ENCODE measurements around the gene SPATA16. TPM values are rescaled to one million over a fixed set of nuclear protein-coding genes. Genes with fewer than 3 reads are reported as not detected.

Gene SPATA16
- total RNA-seq, 1 donor from 2014 or later = not detected

DNA sequence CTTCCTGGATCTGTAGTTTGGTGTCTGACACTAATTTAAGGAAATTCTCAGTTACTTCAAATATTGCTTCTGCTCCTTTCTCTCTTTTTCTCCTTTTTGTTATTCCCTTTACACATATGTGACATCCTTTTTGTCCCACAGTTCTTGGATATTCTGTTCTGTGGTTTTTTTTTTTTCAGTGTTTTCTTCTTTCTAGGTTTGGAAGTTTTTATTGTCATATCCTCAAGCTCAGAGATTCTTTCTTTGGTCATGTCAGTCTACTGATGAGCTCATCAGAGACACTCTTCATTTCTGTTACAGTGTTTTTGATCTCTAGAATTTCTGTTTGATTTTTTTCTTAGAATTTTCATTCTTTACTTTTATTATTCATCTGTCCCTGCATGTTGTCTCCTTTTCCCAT lies 140.5 kb downstream of the SPATA16 start:
- Mint-ChIP-seq H3K4me1 (ENCODE audit: low read depth) (no peaks in the 10 kb centered on the region), H3K9me3 (ENCODE audit: low read depth) (peaks cover 7% of the 10 kb centered on the region), H3K36me3 (ENCODE audit: low read depth) (peaks cover 2% of the 10 kb centered on the region), H3K27ac (ENCODE audit: unreplicated experiment) (no peak overlapping the region), H3K27me3 (ENCODE audit: low read depth) (peaks cover 9% of the 10 kb centered on the region), H3K4me3 (ENCODE audit: unreplicated experiment) (no peak overlapping the region)
- TF ChIP-seq, protein P1, sequence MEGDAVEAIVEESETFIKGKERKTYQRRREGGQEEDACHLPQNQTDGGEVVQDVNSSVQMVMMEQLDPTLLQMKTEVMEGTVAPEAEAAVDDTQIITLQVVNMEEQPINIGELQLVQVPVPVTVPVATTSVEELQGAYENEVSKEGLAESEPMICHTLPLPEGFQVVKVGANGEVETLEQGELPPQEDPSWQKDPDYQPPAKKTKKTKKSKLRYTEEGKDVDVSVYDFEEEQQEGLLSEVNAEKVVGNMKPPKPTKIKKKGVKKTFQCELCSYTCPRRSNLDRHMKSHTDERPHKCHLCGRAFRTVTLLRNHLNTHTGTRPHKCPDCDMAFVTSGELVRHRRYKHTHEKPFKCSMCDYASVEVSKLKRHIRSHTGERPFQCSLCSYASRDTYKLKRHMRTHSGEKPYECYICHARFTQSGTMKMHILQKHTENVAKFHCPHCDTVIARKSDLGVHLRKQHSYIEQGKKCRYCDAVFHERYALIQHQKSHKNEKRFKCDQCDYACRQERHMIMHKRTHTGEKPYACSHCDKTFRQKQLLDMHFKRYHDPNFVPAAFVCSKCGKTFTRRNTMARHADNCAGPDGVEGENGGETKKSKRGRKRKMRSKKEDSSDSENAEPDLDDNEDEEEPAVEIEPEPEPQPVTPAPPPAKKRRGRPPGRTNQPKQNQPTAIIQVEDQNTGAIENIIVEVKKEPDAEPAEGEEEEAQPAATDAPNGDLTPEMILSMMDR (IDR thresholded peaks at IDR 0.05) = no peak
- no peak for DNase-seq (ENCODE audit: low spot score)

DNA sequence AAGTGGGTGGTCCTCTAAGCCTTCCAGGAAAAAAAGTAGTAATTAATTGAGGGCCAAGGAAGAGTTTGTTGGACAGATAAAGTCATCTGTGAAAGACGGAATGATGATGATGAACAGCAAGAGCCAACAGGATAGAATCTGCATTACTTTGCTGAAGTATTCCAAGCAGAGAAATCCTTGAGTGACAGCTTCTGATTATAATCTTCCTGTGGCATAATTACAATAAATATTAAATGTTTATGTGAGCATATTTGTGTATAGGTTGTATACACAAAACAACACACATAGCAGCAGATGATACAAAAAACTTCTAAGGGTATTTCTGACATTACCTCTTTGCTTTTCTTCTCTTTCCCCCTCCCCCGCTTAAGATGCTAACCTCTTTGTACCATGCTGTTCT lies 147.6 kb downstream of the SPATA16 start:
- H3K27ac Mint-ChIP-seq (ENCODE audit: unreplicated experiment) = no peak overlapping the region
- H3K36me3 Mint-ChIP-seq (ENCODE audit: low read depth) = no peaks in the 10 kb centered on the region
- H3K4me1 Mint-ChIP-seq (ENCODE audit: low read depth) = no peaks in the 10 kb centered on the region
- no peaks in the 10 kb centered on the region for H3K9me3 Mint-ChIP-seq (ENCODE audit: low read depth)
- TF ChIP-seq, protein P1 (IDR thresholded peaks at IDR 0.05) = no peak
- DNase-seq (ENCODE audit: low spot score) = no peak
- H3K27me3 Mint-ChIP-seq (ENCODE audit: low read depth) = peaks cover 17% of the 10 kb centered on the region
- no peak overlapping the region for H3K4me3 Mint-ChIP-seq (ENCODE audit: unreplicated experiment)

DNA sequence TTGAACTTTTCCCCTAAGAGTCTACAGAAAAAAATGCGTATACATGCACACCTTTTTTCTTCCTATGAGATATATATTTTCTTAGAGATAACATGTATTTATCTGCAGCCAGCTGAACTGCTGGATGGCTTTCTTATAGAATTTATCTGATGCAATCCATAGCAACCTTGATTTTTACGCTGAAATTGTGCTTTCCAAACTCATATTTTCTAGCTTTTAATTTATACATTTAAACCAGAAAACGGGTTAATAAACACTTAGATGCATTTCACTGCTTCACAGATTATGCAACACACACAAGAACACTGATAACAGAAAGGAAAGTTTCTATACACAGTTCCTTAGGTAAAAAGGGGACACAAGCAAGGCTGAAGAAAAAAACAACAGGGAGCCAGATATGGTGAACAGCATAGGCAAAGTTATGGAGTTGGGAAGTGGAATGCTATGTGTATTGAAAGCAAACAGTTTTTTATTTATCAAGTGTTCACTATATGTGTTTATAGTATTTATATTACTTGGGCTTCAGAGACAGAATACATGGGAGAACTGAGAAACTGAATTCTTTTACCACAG lies 149.5 kb downstream of the SPATA16 start:
- no peak overlapping the region for H3K27ac Mint-ChIP-seq (ENCODE audit: unreplicated experiment)
- H3K4me3 Mint-ChIP-seq (ENCODE audit: unreplicated experiment) = no peak overlapping the region
- DNase-seq (ENCODE audit: low spot score) = no peak
- TF ChIP-seq, protein P1 (IDR thresholded peaks at IDR 0.05) = no peak
- peaks cover 16% of the 10 kb centered on the region for H3K27me3 Mint-ChIP-seq (ENCODE audit: low read depth)
- H3K9me3 Mint-ChIP-seq (ENCODE audit: low read depth) = no peaks in the 10 kb centered on the region
- no peaks in the 10 kb centered on the region for H3K4me1 Mint-ChIP-seq (ENCODE audit: low read depth)
- no peaks in the 10 kb centered on the region for H3K36me3 Mint-ChIP-seq (ENCODE audit: low read depth)

DNA sequence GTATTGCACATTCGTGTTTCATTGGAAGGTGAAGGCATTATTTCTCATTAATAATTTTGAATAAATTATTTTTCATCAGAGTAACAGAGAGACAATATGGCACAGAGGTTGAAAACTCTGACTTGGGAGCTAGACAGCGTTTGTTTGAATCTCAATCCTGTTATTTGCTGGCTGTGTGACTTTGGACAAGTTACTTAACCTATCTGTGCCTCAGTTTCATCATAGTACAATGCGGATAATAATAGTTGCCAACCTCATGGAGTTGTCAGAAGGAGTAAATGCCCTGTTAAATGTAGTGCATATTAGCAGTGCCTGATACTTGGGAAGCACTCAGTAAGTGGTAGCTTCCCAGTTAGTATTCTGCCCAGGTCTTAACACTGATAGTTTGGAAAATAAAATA lies 151.7 kb downstream of the SPATA16 start:
- Mint-ChIP-seq H3K9me3 (ENCODE audit: low read depth) (no peaks in the 10 kb centered on the region), H3K27ac (ENCODE audit: unreplicated experiment) (no peak overlapping the region), H3K4me3 (ENCODE audit: unreplicated experiment) (no peak overlapping the region), H3K27me3 (ENCODE audit: low read depth) (peaks cover 15% of the 10 kb centered on the region), H3K36me3 (ENCODE audit: low read depth) (no peaks in the 10 kb centered on the region), H3K4me1 (ENCODE audit: low read depth) (no peaks in the 10 kb centered on the region)
- TF ChIP-seq, protein P1 (IDR thresholded peaks at IDR 0.05) = no peak
- DNase-seq (ENCODE audit: low spot score) = no peak

DNA sequence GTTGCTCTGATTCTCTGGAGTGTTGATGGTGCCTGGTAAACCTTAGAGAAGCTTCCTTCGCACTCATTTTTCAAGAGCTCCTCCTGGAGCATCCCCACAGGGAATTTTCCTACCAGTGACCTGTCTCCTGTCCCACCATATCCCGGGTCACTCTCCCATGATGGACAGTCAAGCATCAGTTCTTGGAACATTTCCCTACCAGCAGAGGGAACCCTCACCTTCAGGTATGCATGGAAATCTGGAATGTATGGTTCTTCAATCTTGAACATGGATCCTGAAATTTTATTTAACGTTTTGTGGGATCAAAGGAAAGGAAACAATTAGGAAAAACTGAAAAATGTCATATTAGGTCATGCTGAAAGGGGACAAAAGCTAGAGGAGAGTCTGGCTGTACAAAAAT lies 153.8 kb downstream of the SPATA16 start:
- TF ChIP-seq, protein P1 (IDR thresholded peaks at IDR 0.05) = peak; percentile 53
- no peaks in the 10 kb centered on the region for H3K9me3 Mint-ChIP-seq (ENCODE audit: low read depth)
- no peak overlapping the region for H3K4me3 Mint-ChIP-seq (ENCODE audit: unreplicated experiment)
- no peak for DNase-seq (ENCODE audit: low spot score)
- no peaks in the 10 kb centered on the region for H3K36me3 Mint-ChIP-seq (ENCODE audit: low read depth)
- no peaks in the 10 kb centered on the region for H3K4me1 Mint-ChIP-seq (ENCODE audit: low read depth)
- peaks cover 9% of the 10 kb centered on the region for H3K27me3 Mint-ChIP-seq (ENCODE audit: low read depth)
- no peak overlapping the region for H3K27ac Mint-ChIP-seq (ENCODE audit: unreplicated experiment)

Measured in chondrocyte (in vitro differentiated cells).